Liver (tissue), 3 donors: Measurements from ENCODE around the gene CRYBA1.

Source experiments
- CTCF ChIP-seq: fragments of 150-350 bp; IDR thresholded peaks from 2 replicates; pipeline ENCODE4 v1.5.1; 2017; ENCODE audit warnings: improper control_type of control experiment, low read depth, low read length; ENCODE audit not compliant: missing input control
- GABPA ChIP-seq, 2 donors: IDR thresholded peaks in 1 of 2; conservative IDR thresholded peaks in 1 of 2; 2 replicates each; pipeline ENCODE4 v1.6.1; 2016; ENCODE audit warnings: antibody characterized with exemption in 2 of 2, mild to moderate bottlenecking in 1 of 2, moderate library complexity in 1 of 2
- HNF4A ChIP-seq, 2 donors: conservative IDR thresholded peaks; 2 replicates each; pipeline ENCODE4 v1.6.1; 2016; ENCODE audit warnings: antibody characterized with exemption in 2 of 2, mild to moderate bottlenecking in 2 of 2
- HNF4G ChIP-seq: IDR thresholded peaks from 2 replicates; pipeline ENCODE4 v1.6.1; 2016; ENCODE audit warnings: antibody characterized with exemption
- JUND ChIP-seq, 2 donors: IDR thresholded peaks; 2 replicates each; pipeline ENCODE4 v1.6.1; 2016; ENCODE audit warnings: antibody characterized with exemption in 2 of 2
- MAX ChIP-seq: IDR thresholded peaks from 2 replicates; pipeline ENCODE4 v1.6.1; 2016; ENCODE audit warnings: antibody characterized with exemption
- RAD21 ChIP-seq, 2 donors: IDR thresholded peaks; 2 replicates each; pipeline ENCODE4 v1.6.1; 2016; ENCODE audit warnings: antibody characterized with exemption in 2 of 2, mild to moderate bottlenecking in 2 of 2
- RXRA ChIP-seq, 2 donors: IDR thresholded peaks; 2 replicates each; pipeline ENCODE4 v1.6.1; 2017 to 2018; ENCODE audit warnings: antibody characterized with exemption in 2 of 2, mild to moderate bottlenecking in 1 of 2
- TAF1 ChIP-seq: conservative IDR thresholded peaks from 2 replicates; pipeline ENCODE4 v1.6.1; 2016; ENCODE audit warnings: antibody characterized with exemption, mild to moderate bottlenecking
- YY1 ChIP-seq: IDR thresholded peaks from 2 replicates; pipeline ENCODE4 v1.6.1; 2016; ENCODE audit warnings: antibody characterized with exemption, mild to moderate bottlenecking
- ZBTB33 ChIP-seq: IDR thresholded peaks from 2 replicates; pipeline ENCODE4 v1.6.1; 2016; ENCODE audit warnings: antibody characterized with exemption
- donor health status: healthy.
- donor health status: healthy.

- no peak for TF ChIP-seq CTCF
- TF ChIP-seq JUND (IDR thresholded peaks at IDR 0.05): no peak
- TF ChIP-seq MAX: no peak
- no peak for TF ChIP-seq TAF1
- no peak for TF ChIP-seq HNF4G
- no peak for TF ChIP-seq RXRA (IDR thresholded peaks at IDR 0.05)
- TF ChIP-seq YY1: no peak
- no peak for TF ChIP-seq RAD21 (IDR thresholded peaks at IDR 0.05)
- peak in 1 of 2 donors; percentile 36 for TF ChIP-seq HNF4A (conservative IDR thresholded peaks at IDR 0.05)
- no peak for TF ChIP-seq GABPA (IDR thresholded peaks at IDR 0.05 in 1 of 2, conservative IDR thresholded peaks at IDR 0.05 in 1 of 2)
- TF ChIP-seq ZBTB33: no peak
Measured at GRCh38 chr17:29237476-29238132, 9.1 kb upstream of the CRYBA1 start.
